Stimulated activated CD4-positive, alpha-beta T cell treated with anti-CD3 and anti-CD28 coated beads, Interleukin-2, amount 100 ng/mL, for 48 hours (primary cell): ENCODE measurements around the gene TBC1D9.

Experiments
- DNase-seq, 2 donors: peaks; one replicate each; pipeline ENCODE4 v3.0.0-alpha.2; 2020

TBC1D9 gene

GRCh38 chr4:140644470-140645185 is 111.6 kb downstream of the TBC1D9 start:
- DNase-seq, result no peak

GRCh38 chr4:140643571-140644055 is 112.6 kb downstream of the TBC1D9 start:
- DNase-seq, result no peak

GRCh38 chr4:140642674-140643437 is 113.3 kb downstream of the TBC1D9 start:
- no peak for DNase-seq

- DNase-seq, result no peak
Observed at GRCh38 chr4:140641789-140642439, 114.3 kb downstream of the TBC1D9 start.

GRCh38 chr4:140641105-140641555 is 115.1 kb downstream of the TBC1D9 start:
- no peak for DNase-seq

GRCh38 chr4:140640150-140640748 is 115.9 kb downstream of the TBC1D9 start:
- DNase-seq, result no peak

GRCh38 chr4:140639066-140639465 is 117.1 kb downstream of the TBC1D9 start:
- no peak for DNase-seq

GRCh38 chr4:140637836-140638235 is 118.3 kb downstream of the TBC1D9 start:
- peak; percentile 18 to 22 for DNase-seq

- DNase-seq, result no peak
Observed at GRCh38 chr4:140635606-140636005, 120.6 kb downstream of the TBC1D9 start.

- DNase-seq, result no peak
Observed at GRCh38 chr4:140633951-140634350, 122.2 kb downstream of the TBC1D9 start.

- DNase-seq, result no peak
Observed at GRCh38 chr4:140633124-140633523, 123.1 kb downstream of the TBC1D9 start.

GRCh38 chr4:140630246-140630645 is 125.9 kb downstream of the TBC1D9 start:
- no peak for DNase-seq

GRCh38 chr4:140628016-140628415 is 128.2 kb downstream of the TBC1D9 start:
- no peak for DNase-seq

- DNase-seq, result no peak
Observed at GRCh38 chr4:140626661-140627376, 129.4 kb downstream of the TBC1D9 start.

- DNase-seq, result no peak
Observed at GRCh38 chr4:140622333-140622958, 133.7 kb downstream of the TBC1D9 start.

GRCh38 chr4:140621161-140621560 is 135.0 kb downstream of the TBC1D9 start:
- no peak for DNase-seq

GRCh38 chr4:140617499-140618248 is 138.5 kb downstream of the TBC1D9 start:
- DNase-seq, result no peak

- DNase-seq, result no peak
Observed at GRCh38 chr4:140615451-140615850, 140.7 kb downstream of the TBC1D9 start.

- no peak for DNase-seq
Observed at GRCh38 chr4:140612357-140612756, 143.8 kb downstream of the TBC1D9 start.

GRCh38 chr4:140611854-140612253 is 144.3 kb downstream of the TBC1D9 start:
- no peak for DNase-seq
